GM12874 (cell line): ENCODE measurements around the gene KRT35.

ENCODE experiments used
- CTCF ChIP-seq: IDR thresholded peaks from 2 replicates; pipeline ENCODE4 v1.5.1; 2011; ENCODE audit warnings: low read depth, mild to moderate bottlenecking, control low read depth, low read length, moderate library complexity; ENCODE audit not compliant: insufficient read depth

The KRT35 gene

GRCh38 chr17:41481036-41481435 lies at the start of gene KRT35:
Gene KRT35, minus strand, starts transcription at chr17:41481151. Its CDS starts 54 bp downstream, at chr17:41481097.
- no peak for TF ChIP-seq CTCF

GRCh38 chr17:41530062-41531048 lies 49.4 kb upstream of the KRT35 start:
- no peak for TF ChIP-seq CTCF

- no peak for TF ChIP-seq CTCF
These were observed 48.6 kb upstream of the KRT35 start for GRCh38 chr17:41529491-41529915.

GRCh38 chr17:41528959-41529353 lies 48.0 kb upstream of the KRT35 start:
- TF ChIP-seq CTCF = no peak

- no peak for TF ChIP-seq CTCF
These were observed 46.4 kb upstream of the KRT35 start for GRCh38 chr17:41527063-41528023.

- TF ChIP-seq CTCF = no peak
These were observed 43.3 kb upstream of the KRT35 start for GRCh38 chr17:41524261-41524660.

- no peak for TF ChIP-seq CTCF
These were observed 42.8 kb upstream of the KRT35 start for GRCh38 chr17:41523787-41524186.
